SK-N-SH (cell line): ENCODE measurements around the gene PAGE2B. TPM values are rescaled to one million over a fixed set of nuclear protein-coding genes. Genes with fewer than 3 reads are reported as not detected.

Experiments
- CTCF ChIA-PET: fragments of 300-600, 350-600 bp; formaldehyde crosslinking; extraction: SDS; loops from one replicate; lab custom pipeline; 2021; lab: Yijun Ruan, JAX
- POLR2A ChIA-PET: fragments of 350-600 bp; sonication (Branson Sonifier 250); formaldehyde crosslinking; extraction: SDS; loops from one replicate; lab custom pipeline; 2020; ENCODE audit warnings: antibody characterized with exemption, inconsistent platforms; lab: Yijun Ruan, JAX
- DNase-seq: peaks from one replicate; pipeline ENCODE4 v3.0.0; 2012
- H2AFZ ChIP-seq: fragments of 200-600 bp; sonication (generic); 2 replicates; pipeline ENCODE4 v1.8.1; 2016; ENCODE audit warnings: antibody characterized with exemption, mild to moderate bottlenecking, low read depth
- H3F3A ChIP-seq: fragments of 200-600 bp; sonication (generic); replicated peaks from 2 replicates; pipeline ENCODE3; 2016; ENCODE audit warnings: antibody characterized with exemption, mild to moderate bottlenecking; ENCODE audit not compliant: insufficient read depth
- H3K27ac ChIP-seq, 2 experiments: fragments of 200-500 bp in 1 of 2; fragments of 200-600 bp in 1 of 2; sonication (Bioruptor generic) in 1 of 2; sonication (generic), shearing (Covaris generic) in 1 of 2; 2 replicates each; pipeline versions ENCODE4 v1.5.1 to v1.6.1; 2014 to 2016; ENCODE audit warnings: low read depth in 2 of 2, inconsistent platforms in 1 of 2, low read length in 1 of 2, mild to moderate bottlenecking in 1 of 2, mixed read lengths in 1 of 2
- H3K27me3 ChIP-seq: fragments of 200-600 bp; sonication (generic), shearing (Covaris generic); 2 replicates; pipeline ENCODE4 v1.6.1; 2016; ENCODE audit warnings: mixed run types; ENCODE audit not compliant: insufficient read depth
- H3K36me3 ChIP-seq, 2 experiments: fragments of 200-500 bp in 1 of 2; fragments of 200-600 bp in 1 of 2; sonication (Bioruptor generic) in 1 of 2; sonication (generic) in 1 of 2; replicated peaks in 1 of 2; 2 replicates each; pipeline versions ENCODE3 to v1.5.1; 2014 to 2016; ENCODE audit warnings: low read length in 1 of 2, mild to moderate bottlenecking in 1 of 2; ENCODE audit not compliant: insufficient read depth in 2 of 2, control insufficient read depth in 1 of 2
- H3K4me1 ChIP-seq, 2 experiments: fragments of 200-500 bp in 1 of 2; fragments of 200-600 bp in 1 of 2; sonication (Bioruptor generic) in 1 of 2; sonication (generic), shearing (Covaris generic) in 1 of 2; 2 replicates each; pipeline versions ENCODE4 v1.5.1 to v1.6.1; 2014 to 2016; ENCODE audit warnings: low read depth in 1 of 2, low read length in 1 of 2, mixed run types in 1 of 2; ENCODE audit not compliant: insufficient read depth in 2 of 2, control insufficient read depth in 1 of 2
- H3K4me2 ChIP-seq: fragments of 200-600 bp; sonication (generic), shearing (Covaris generic); 2 replicates; pipeline ENCODE4 v1.6.1; 2017; ENCODE audit warnings: mixed run types
- H3K4me3 ChIP-seq, 2 experiments: fragments of 200-500 bp in 1 of 2; fragments of 200-600 bp in 1 of 2; sonication (Bioruptor generic) in 1 of 2; sonication (generic), shearing (Covaris generic) in 1 of 2; 2 replicates each; pipeline versions ENCODE4 v1.5.1 to v1.8.1; 2014 to 2016; ENCODE audit warnings: low read depth in 2 of 2, inconsistent platforms in 1 of 2, low read length in 1 of 2, mild to moderate bottlenecking in 1 of 2, mixed read lengths in 1 of 2, moderate library complexity in 1 of 2
- H3K79me2 ChIP-seq: fragments of 200-600 bp; sonication (generic); 2 replicates; pipeline ENCODE4 v1.8.1; 2017; ENCODE audit warnings: mild to moderate bottlenecking; ENCODE audit not compliant: insufficient read depth
- H3K9ac ChIP-seq: fragments of 200-600 bp; sonication (generic); 2 replicates; pipeline ENCODE4 v1.6.1; 2017; ENCODE audit warnings: mixed run types
- H3K9me2 ChIP-seq: fragments of 200-600 bp; sonication (generic); 2 replicates; pipeline ENCODE4 v1.6.1; 2017; ENCODE audit warnings: mixed run types
- H3K9me3 ChIP-seq: fragments of 200-600 bp; sonication (generic); 2 replicates; pipeline ENCODE4 v1.6.1; 2017; ENCODE audit warnings: mixed run types, mild to moderate bottlenecking, moderate library complexity
- H4K20me1 ChIP-seq: fragments of 200-600 bp; sonication (generic); 2 replicates; pipeline ENCODE4 v1.6.1; 2017; ENCODE audit warnings: mild to moderate bottlenecking, mixed run types; ENCODE audit not compliant: insufficient read depth
- ELF1 ChIP-seq: IDR thresholded peaks from 2 replicates; pipeline ENCODE4 v1.4.0; 2012
- EP300 ChIP-seq, 2 experiments: IDR thresholded peaks; 2 replicates each; pipeline versions ENCODE4 v1.4.0 to v1.6.1; 2012; ENCODE audit warnings: borderline replicate concordance in 1 of 2, low read depth in 1 of 2, low read length in 1 of 2
- FOSL2 ChIP-seq: IDR thresholded peaks from 2 replicates; pipeline ENCODE4 v1.4.0; 2012; ENCODE audit warnings: low read depth, mild to moderate bottlenecking, moderate library complexity, borderline replicate concordance
- FOXJ3 ChIP-seq: sonication (generic); formaldehyde crosslinking; IDR thresholded peaks from 2 replicates; pipeline ENCODE4 v1.5.1; 2020; ENCODE audit warnings: mild to moderate bottlenecking, missing genetic modification reagents
- GABPA ChIP-seq: IDR thresholded peaks from 2 replicates; pipeline ENCODE4 v1.4.0; 2012; ENCODE audit warnings: low read depth, mild to moderate bottlenecking
- IRF3 ChIP-seq: fragments of 150-350 bp; IDR thresholded peaks from 2 replicates; pipeline ENCODE4 v1.6.1; 2016; ENCODE audit warnings: mild to moderate bottlenecking, low read depth, low read length
- MAX ChIP-seq: IDR thresholded peaks from 2 replicates; pipeline ENCODE4 v1.4.0; 2012; ENCODE audit warnings: low read depth
- MEF2A ChIP-seq: IDR thresholded peaks from 2 replicates; pipeline ENCODE4 v1.4.0; 2012; ENCODE audit warnings: low read depth, borderline replicate concordance
- MXI1 ChIP-seq: IDR thresholded peaks from 2 replicates; pipeline ENCODE4 v1.6.1; 2012; ENCODE audit warnings: mild to moderate bottlenecking, low read depth, low read length, improper control_type of control experiment
- RAD21 ChIP-seq: IDR thresholded peaks from 2 replicates; pipeline ENCODE4 v1.6.1; 2012; ENCODE audit warnings: mild to moderate bottlenecking, low read length
- RCOR1 ChIP-seq: fragments of 150-350 bp; IDR thresholded peaks from 2 replicates; pipeline ENCODE4 v1.6.1; 2017; ENCODE audit warnings: antibody characterized with exemption, low read length
- RFX5 ChIP-seq: IDR thresholded peaks from 2 replicates; pipeline ENCODE4 v1.6.1; 2012; ENCODE audit warnings: mild to moderate bottlenecking, improper control_type of control experiment, low read length
- SIN3A ChIP-seq: IDR thresholded peaks from 2 replicates; pipeline ENCODE4 v1.6.1; 2012; ENCODE audit warnings: low read depth, mild to moderate bottlenecking, low read length, moderate library complexity, borderline replicate concordance
- SMC3 ChIP-seq: IDR thresholded peaks from 2 replicates; pipeline ENCODE4 v1.6.1; 2012; ENCODE audit warnings: low read depth, low read length, improper control_type of control experiment
- TCF12 ChIP-seq: IDR thresholded peaks from 2 replicates; pipeline ENCODE4 v1.4.0; 2012
- TEAD4 ChIP-seq: IDR thresholded peaks from 2 replicates; pipeline ENCODE4 v1.4.0; 2012; ENCODE audit warnings: mild to moderate bottlenecking, borderline replicate concordance; ENCODE audit not compliant: insufficient read depth
- WGBS: methylation state at CpG from one replicate; pipeline ENCODE4 v1.1.6; 2017; ENCODE audit warnings: low lambda C conversion rate; 5-methylcytosine and 5-hydroxymethylcytosine counted together
- polyA plus RNA-seq, 3 experiments: library from polyadenylated mRNA; depleted of rRNA; stranded (reverse); fragments of >200 nt; gene quantifications; 2 replicates each; pipeline ENCODE4 v1.2.3, GENCODE V29; 2012
- TF ChIP-seq, protein P1 (sequence below): IDR thresholded peaks from 2 replicates; pipeline ENCODE4; 2012
- TF ChIP-seq, protein P2 (sequence below): fragments of 150-350 bp; IDR thresholded peaks from 2 replicates; pipeline ENCODE4 v1.6.1; 2017; ENCODE audit warnings: antibody characterized with exemption, low read length, low read depth, borderline replicate concordance

PAGE2B gene
- polyA plus RNA-seq, 1 of the 3 experiments (the other 2 are of a cell fraction) = 0.31 TPM

DNA sequence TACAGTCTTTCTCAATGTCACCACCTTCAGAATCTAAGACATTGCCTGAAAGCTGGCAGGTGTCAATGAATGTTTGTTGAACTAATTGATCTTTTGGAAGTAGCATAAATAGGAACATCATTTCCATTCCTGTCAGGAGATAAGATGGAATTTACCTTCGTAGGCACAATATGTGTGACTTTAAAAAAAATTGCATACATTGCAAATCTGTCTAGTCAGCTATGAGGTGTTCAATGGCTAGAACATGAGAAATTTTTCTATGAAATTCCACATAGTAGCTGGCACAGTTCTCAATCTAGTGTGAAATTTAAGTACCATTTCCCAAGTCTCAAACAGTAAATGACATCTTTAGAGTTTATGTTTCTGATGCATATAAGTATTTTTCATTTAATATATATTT lies 24.3 kb downstream of the PAGE2B start:
- no peaks in the 10 kb centered on the region for H3K9me2 ChIP-seq
- no peaks in the 10 kb centered on the region for H3K4me1 ChIP-seq
- no peak overlapping the region for H3K4me2 ChIP-seq
- no peak for DNase-seq
- H3F3A ChIP-seq = no peaks in the 10 kb centered on the region
- H3K36me3 ChIP-seq = no peaks in the 10 kb centered on the region
- no peaks in the 10 kb centered on the region for H4K20me1 ChIP-seq
- no peak overlapping the region for H3K27ac ChIP-seq
- H3K79me2 ChIP-seq = no peaks in the 10 kb centered on the region
- TF ChIP-seq EP300 (IDR thresholded peaks at IDR 0.05; ENCODE audit: borderline replicate concordance in 1 of 2, low read depth in 1 of 2, low read length in 1 of 2) (no peak), RFX5 (no peak), FOSL2 (no peak), SIN3A (no peak), FOXJ3 (CRISPR knock-in tag) (no peak), IRF3 (no peak), ELF1 (no peak), GABPA (no peak), RCOR1 (no peak), SMC3 (no peak), MAX (no peak), MEF2A (no peak), TCF12 (no peak), MXI1 (no peak), TEAD4 (no peak), RAD21 (no peak)
- TF ChIP-seq, protein P1, sequence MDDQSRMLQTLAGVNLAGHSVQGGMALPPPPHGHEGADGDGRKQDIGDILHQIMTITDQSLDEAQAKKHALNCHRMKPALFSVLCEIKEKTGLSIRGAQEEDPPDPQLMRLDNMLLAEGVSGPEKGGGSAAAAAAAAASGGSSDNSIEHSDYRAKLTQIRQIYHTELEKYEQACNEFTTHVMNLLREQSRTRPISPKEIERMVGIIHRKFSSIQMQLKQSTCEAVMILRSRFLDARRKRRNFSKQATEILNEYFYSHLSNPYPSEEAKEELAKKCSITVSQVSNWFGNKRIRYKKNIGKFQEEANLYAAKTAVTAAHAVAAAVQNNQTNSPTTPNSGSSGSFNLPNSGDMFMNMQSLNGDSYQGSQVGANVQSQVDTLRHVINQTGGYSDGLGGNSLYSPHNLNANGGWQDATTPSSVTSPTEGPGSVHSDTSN = no peak
- TF ChIP-seq, protein P2, sequence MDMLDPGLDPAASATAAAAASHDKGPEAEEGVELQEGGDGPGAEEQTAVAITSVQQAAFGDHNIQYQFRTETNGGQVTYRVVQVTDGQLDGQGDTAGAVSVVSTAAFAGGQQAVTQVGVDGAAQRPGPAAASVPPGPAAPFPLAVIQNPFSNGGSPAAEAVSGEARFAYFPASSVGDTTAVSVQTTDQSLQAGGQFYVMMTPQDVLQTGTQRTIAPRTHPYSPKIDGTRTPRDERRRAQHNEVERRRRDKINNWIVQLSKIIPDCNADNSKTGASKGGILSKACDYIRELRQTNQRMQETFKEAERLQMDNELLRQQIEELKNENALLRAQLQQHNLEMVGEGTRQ = no peak
- CTCF ChIA-PET = no interaction called here
- no peak overlapping the region for H2AFZ ChIP-seq
- no peaks in the 10 kb centered on the region for H3K9me3 ChIP-seq
- no peak overlapping the region for H3K9ac ChIP-seq
- no peaks in the 10 kb centered on the region; the same call in 1 of the 2 replicates for H3K27me3 ChIP-seq
- H3K4me3 ChIP-seq = no peak overlapping the region
- POLR2A ChIA-PET = no interaction called here
- 6% methylated on average over 1 of the region's 1 CpG for WGBS
